Activated CD8-positive, alpha-beta memory T cell treated with anti-CD3 and anti-CD28 coated beads, Interleukin-2, amount 50 U/mL, for 24 hours (primary cell): ENCODE results near the gene MAD2L2.

ENCODE experiments used
- DNase-seq: peaks from one replicate; pipeline ENCODE4 v3.0.0-alpha.2; 2020; ENCODE audit errors: extremely low read depth

The MAD2L2 gene

GRCh38 chr1:11682287-11682771 lies 1.4 kb upstream of the MAD2L2 start:
- DNase-seq: no peak

GRCh38 chr1:11680270-11681070 lies 478 bp downstream of the MAD2L2 start:
- no peak for DNase-seq

GRCh38 chr1:11678442-11678841 lies 2.5 kb downstream of the MAD2L2 start:
- DNase-seq: no peak

- DNase-seq: no peak
Observed at GRCh38 chr1:11676386-11677103, 4.4 kb downstream of the MAD2L2 start.

- DNase-seq: no peak
Observed at GRCh38 chr1:11675325-11675724, 5.6 kb downstream of the MAD2L2 start.

- DNase-seq: no peak
Observed at GRCh38 chr1:11674488-11674887, 6.5 kb downstream of the MAD2L2 start.

- DNase-seq: no peak
Observed at GRCh38 chr1:11673089-11673769, 7.7 kb downstream of the MAD2L2 start.

- no peak for DNase-seq
Observed at GRCh38 chr1:11671544-11672286, 9.2 kb downstream of the MAD2L2 start.

- no peak for DNase-seq
Observed at GRCh38 chr1:11671205-11671543, 9.8 kb downstream of the MAD2L2 start.

GRCh38 chr1:11670747-11671146 lies 10.2 kb downstream of the MAD2L2 start:
- DNase-seq: no peak

GRCh38 chr1:11668516-11668915 lies 12.4 kb downstream of the MAD2L2 start:
- no peak for DNase-seq

- no peak for DNase-seq
Observed at GRCh38 chr1:11664336-11665065, 16.4 kb downstream of the MAD2L2 start.

- no peak for DNase-seq
Observed at GRCh38 chr1:11661103-11661502, 19.8 kb downstream of the MAD2L2 start.

- DNase-seq: no peak
Observed at GRCh38 chr1:11659748-11660147, 21.2 kb downstream of the MAD2L2 start.

GRCh38 chr1:11658542-11658941 lies 22.4 kb downstream of the MAD2L2 start:
- DNase-seq: no peak

GRCh38 chr1:11657654-11658053 lies 23.3 kb downstream of the MAD2L2 start:
- no peak for DNase-seq

- no peak for DNase-seq
Observed at GRCh38 chr1:11654939-11655808, 25.8 kb downstream of the MAD2L2 start.

- DNase-seq: no peak
Observed at GRCh38 chr1:11654137-11654938, 26.6 kb downstream of the MAD2L2 start, which contains the start of the genes FBXO2 and FBXO44. TSS of gene FBXO2 (minus strand) at chr1:11654429. CDS start at chr1:11654340, 89 bp downstream. TSS of gene FBXO44 (plus strand) at chr1:11654877. CDS start at chr1:11655836, 959 bp downstream.

- DNase-seq: no peak
Observed at GRCh38 chr1:11653861-11654136, 27.1 kb downstream of the MAD2L2 start.
